GM12873 (cell line): ENCODE data around the gene SMDT1.

Experiments used
- CTCF ChIP-seq: IDR thresholded peaks from 2 replicates; pipeline ENCODE4 v1.5.1; 2012; ENCODE audit warnings: low read depth, mild to moderate bottlenecking, moderate library complexity, low read length, control low read depth; ENCODE audit not compliant: insufficient read depth; ENCODE audit errors: missing control alignments

Gene SMDT1

GRCh38 chr22:42052765-42053164, 26.7 kb upstream of the SMDT1 start:
- no peak for TF ChIP-seq CTCF

- TF ChIP-seq CTCF, result no peak
These were observed 22.6 kb upstream of the SMDT1 start for GRCh38 chr22:42056757-42057511.

- no peak for TF ChIP-seq CTCF
These were observed 19.0 kb upstream of the SMDT1 start for GRCh38 chr22:42060489-42060888.

GRCh38 chr22:42061041-42061440, 18.5 kb upstream of the SMDT1 start:
- TF ChIP-seq CTCF, result no peak

GRCh38 chr22:42062506-42063170, 16.9 kb upstream of the SMDT1 start:
- no peak for TF ChIP-seq CTCF

GRCh38 chr22:42064629-42065028, 14.9 kb upstream of the SMDT1 start:
- TF ChIP-seq CTCF, result no peak

GRCh38 chr22:42065438-42066125, 13.9 kb upstream of the SMDT1 start:
- no peak for TF ChIP-seq CTCF
